ENCODE results near the gene POLD4.
"Not testable (repeated sequence)": the region's sequence is repeated elsewhere in the genome, so short reads cannot be mapped to it uniquely, and the experiment has no call there.

The POLD4 gene

DNA sequence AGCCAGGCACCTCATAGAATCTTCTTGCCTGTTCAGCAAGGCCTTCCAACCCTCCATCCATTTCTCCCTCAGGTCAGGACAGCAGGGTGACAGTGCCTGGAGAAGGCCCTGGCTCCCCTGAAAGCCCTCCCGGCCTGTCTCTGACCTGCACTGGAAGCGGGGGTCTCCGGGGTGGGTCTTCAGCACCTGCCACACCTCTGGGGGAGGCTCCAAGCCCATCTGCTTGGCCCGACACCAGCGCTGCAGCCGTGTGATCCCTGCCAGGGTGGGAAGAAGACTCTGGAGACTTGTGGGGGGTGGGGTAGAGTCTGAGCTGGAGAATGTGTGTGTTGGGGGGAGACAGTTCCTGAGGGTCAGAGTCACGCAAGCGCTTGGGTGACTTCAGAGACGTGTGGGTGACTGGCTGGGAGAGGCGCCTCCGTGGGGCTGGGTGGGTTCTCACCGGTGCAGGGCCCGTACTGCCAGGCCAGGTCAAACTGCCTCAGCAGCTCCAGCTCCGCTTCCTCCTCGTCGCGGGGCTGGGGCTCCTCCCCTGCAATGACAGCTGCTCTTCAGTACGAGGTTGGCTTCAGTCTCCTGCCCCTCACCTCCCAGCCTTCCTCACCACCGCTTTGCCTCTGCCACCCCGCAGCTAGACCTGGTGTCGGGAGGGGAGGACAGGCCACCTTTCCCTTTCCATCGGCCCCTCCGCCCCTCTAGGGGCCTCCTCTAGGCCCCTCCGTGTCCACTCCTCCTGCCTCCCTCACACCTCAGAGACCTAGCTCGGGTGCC lies 615 bp downstream of the POLD4 start:
- DNase-seq (ENCODE audit: low spot score), result no peak

GRCh38 chr11:67351275-67352005 lies 1.9 kb downstream of the POLD4 start:
- peak; percentile 91 for DNase-seq (ENCODE audit: low spot score)

GRCh38 chr11:67349928-67350465 lies 3.3 kb downstream of the POLD4 start:
- no peak for DNase-seq (ENCODE audit: low spot score)

DNA sequence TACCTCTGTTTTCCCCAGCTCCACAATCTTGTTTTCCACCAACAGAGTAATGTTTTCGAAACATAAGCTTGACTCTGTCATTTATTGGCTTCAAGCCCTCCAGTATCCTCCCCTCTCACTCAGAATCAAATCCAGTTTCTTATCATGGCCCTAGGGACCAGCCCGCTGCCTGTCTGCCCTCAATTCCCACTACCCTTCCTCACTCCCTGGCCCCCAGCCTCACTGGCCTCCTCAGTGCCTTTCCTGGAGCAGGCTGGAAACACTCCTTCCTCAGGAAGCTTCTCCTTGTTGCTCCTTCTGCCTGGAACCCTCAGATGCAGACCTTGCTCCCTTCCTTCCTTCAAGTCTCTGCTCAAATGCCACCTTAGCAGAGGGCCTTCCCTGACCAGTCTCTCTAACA lies 3.9 kb downstream of the POLD4 start:
- no peak for DNase-seq (ENCODE audit: low spot score)

- DNase-seq (ENCODE audit: low spot score), result no peak
Observed at GRCh38 chr11:67349036-67349435, 4.3 kb downstream of the POLD4 start.

GRCh38 chr11:67347964-67348749 lies 5.2 kb downstream of the POLD4 start:
- DNase-seq (ENCODE audit: low spot score), result no peak

DNA sequence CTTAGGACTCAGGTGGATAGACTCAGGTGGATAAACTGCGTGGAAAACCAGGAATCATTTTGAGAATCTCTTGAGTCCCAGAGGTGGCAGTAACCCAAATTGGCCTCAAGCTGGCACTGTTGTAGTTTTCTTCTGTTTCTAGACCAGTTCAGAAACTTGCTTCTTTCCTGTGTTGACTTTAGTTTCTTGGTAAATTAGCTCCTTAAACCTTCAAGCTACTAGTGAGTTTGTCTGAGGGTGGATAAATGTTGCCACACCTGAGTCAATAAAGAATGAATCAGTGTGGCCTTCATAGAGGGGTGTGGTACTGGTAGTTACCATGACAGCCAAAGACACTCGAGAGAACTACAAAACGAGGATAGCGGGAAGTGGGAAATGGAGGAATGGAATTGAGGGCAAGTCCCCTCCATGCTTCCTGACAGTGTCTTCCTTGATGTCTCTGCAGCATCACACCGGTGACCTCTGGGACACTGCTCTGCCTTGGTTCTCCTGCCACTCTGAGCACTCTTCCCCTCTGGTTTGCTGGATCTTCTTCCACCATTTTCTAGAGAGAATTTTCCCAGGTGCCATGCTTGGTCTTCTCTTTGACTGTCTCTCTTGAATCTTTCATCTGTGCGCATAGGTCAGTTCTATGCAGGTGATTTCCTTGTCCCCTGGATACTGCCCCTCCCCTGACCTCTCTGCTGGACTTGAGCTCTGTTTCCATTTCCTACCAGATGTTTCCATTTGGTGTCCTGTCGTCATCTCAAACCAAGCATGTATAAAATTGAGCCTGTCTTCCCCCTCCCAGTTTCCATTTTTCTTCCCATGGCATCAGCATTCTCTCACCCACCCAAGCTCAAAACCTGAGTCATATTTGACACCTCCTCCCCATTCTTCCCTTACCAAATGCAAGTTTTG lies 7.2 kb downstream of the POLD4 start:
- DNase-seq (ENCODE audit: low spot score), result peak; percentile 83

- DNase-seq (ENCODE audit: low spot score), result no peak
Observed at GRCh38 chr11:67345247-67345919, 8.0 kb downstream of the POLD4 start.

GRCh38 chr11:67344264-67344663 lies 9.1 kb downstream of the POLD4 start:
- DNase-seq (ENCODE audit: low spot score), result no peak

DNA sequence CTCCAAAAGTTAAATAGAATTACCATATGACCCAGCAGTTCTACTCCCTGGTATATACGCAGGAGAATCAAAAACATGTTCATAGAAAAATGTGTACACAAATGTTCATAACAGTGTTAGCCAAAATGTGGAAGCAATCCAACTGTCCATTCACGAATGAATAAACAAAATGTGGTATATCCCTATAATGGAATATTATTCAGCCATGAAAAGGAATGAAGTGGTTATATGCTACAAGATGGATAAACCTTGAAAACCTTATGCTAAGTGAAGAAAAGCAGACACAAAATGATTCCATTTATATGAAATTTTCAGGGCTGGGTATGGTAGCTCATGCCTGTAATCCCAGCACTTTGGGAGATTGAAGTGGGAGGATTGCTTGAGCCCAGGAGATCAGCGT lies 16.1 kb downstream of the POLD4 start:
- DNase-seq (ENCODE audit: low spot score), result no peak

DNA sequence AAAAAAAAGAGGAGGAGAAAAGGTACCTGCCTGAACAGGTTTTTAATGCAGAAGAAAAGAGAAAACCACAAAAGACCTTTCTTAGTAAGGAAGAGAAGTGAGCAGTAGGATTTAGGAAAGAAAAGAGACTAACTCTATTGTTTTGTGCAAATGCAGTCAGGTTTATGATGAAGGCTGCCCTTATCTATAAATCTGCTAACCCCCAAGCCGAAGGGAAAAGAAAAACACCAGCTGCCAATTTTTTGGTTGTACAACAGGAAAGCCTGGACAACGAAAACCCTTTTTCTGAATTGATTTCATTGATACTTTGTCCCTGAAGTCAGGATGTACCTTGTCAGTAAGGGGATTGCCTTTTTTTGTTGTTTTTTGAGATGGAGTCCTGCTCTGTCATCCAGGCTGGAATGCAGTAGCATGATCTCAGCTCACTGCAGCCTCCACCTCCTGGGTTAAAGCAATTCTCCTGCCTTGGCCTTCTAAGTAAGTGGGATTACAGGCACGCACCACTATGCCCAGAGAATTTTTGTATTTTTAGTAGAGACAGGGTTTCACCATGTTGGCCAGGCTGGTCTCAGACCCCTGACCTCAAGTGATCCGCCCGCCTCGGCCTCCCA lies 21.2 kb downstream of the POLD4 start:
- DNase-seq (ENCODE audit: low spot score), result no peak

DNA sequence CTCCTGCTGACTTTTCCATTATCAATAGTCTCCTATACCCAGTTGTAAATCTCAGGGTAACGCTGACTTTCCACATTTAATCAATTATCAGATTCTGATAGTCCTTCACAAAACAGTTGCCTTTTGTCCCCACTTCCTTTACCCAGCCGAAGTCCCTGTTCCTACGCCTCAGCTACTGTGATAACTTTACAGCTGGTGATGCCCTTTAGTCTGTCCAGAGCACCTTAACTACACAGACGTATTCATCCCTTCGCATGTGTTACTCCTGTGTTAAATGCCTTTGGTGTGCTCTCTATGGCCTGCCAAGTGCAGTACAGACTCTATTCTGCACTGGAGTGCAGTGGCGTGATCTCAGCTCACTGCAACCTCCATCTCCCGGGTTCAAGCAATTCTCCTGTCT lies 29.8 kb downstream of the POLD4 start:
- DNase-seq (ENCODE audit: low spot score), result no peak

GRCh38 chr11:67322049-67322448 lies 31.3 kb downstream of the POLD4 start:
- no peak for DNase-seq (ENCODE audit: low spot score)

DNA sequence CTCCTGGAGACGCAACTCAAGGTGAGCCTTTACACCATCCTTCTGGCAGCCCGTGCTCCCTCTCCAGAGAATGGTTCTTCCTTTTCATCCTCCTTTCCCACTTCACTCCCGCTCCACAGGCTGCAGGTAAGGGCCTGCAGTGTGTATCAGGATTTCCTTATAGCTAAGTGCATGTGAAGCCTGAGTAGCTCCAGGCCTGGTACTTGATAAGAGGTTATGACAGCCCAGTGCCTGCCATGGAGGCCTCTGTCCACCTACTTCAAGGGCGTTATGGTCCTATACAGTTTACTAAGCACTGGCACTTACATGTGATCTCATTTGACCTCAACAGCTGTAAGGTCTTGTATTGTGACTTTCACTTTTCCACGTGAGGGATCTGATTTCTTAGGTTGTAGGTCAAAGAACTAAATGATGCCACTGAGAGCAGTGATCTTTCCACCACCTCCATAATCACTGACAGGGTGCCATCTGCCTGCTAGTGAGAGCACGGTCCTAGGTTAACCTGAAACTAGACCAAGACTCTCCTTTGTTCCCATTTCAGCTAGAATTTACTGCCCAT lies 32.0 kb downstream of the POLD4 start:
- DNase-seq (ENCODE audit: low spot score), result no peak

DNA sequence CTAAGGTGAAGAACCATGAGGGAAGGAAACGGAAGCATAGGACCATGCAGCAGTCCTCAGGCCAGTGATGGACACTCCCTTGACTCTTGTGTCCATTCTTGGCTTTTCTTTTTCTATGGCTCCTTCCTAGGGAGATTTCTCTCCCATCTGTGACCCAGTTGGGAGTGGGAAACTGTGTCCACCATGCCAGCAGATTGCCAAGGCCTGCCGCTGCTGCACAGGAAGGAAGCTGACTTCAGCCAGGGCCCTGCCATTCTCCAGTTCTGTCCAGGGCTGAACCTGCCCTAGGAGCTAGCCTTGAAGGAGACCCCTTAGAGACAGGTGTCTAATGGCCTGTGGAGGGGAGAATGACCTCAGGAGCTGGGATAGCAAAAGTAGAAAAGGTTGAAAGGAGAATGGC lies 32.7 kb downstream of the POLD4 start:
- no peak for DNase-seq (ENCODE audit: low spot score)

- no peak for DNase-seq (ENCODE audit: low spot score)
Observed at GRCh38 chr11:67320011-67320410, 33.3 kb downstream of the POLD4 start.

- not testable (repeated sequence) for DNase-seq (ENCODE audit: low spot score)
Observed at GRCh38 chr11:67318876-67319275, 34.5 kb downstream of the POLD4 start.

- DNase-seq (ENCODE audit: low spot score), result no peak
Observed at GRCh38 chr11:67317888-67318555, 35.3 kb downstream of the POLD4 start.

DNA sequence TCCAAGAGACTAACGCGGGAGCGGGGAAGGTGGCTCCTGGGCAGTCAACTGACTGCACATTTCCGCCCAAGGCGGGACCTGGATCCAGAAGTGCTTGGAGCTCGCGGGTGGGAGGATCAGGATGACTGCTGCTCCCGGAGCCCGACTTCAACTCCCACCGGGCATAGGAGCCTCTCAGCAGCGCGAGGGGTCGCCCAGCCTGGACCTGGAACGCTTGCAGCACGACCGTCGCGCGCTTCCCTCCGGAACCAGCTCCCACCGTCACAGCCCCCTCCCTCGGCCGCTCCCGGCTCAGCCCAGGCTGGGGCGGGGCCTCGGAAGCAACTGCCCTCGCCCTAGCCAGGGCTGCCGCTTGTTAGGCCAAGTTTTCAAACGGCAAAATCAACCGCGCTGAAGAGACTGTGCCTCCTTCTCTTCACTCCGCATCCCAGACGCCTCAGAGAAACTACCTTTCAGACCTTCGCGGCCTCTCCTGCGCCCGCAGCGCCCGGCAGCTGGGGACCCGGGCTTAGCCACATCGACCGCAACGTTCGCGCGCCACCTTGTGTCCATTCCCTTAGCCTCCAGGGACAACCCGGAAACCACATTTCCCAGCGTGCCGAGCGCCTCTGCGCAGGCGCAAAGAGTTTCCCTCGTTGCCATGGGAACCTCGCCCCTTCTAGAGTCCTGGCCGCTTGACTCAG lies 36.0 kb downstream of the POLD4 start:
- DNase-seq (ENCODE audit: low spot score), result peak; percentile 98
